Vagina (tissue), 2 donors: Measurements from ENCODE around the gene GOLT1A.

ENCODE experiments used
- POLR2A ChIP-seq, 2 donors: fragments of 450-650 bp; IDR thresholded peaks; one replicate each; pipeline ENCODE4 v1.6.1; 2017; ENCODE audit warnings: antibody characterized with exemption in 2 of 2, mild to moderate bottlenecking in 2 of 2, moderate library complexity in 2 of 2
- POLR2AphosphoS5 ChIP-seq, 2 donors: sonication (generic); formaldehyde crosslinking; IDR thresholded peaks; one replicate each; pipeline ENCODE4 v1.9.0; 2017; ENCODE audit warnings: antibody characterized with exemption in 2 of 2, mild to moderate bottlenecking in 2 of 2, low read depth in 1 of 2; ENCODE audit not compliant: insufficient read depth in 1 of 2

GRCh38 chr1:204227351-204227750 is 13.6 kb upstream of the GOLT1A start:
- TF ChIP-seq POLR2A (IDR thresholded peaks at IDR 0.05) (no peak), POLR2AphosphoS5 (IDR thresholded peaks at IDR 0.05; ENCODE audit: insufficient read depth in 1 of 2, low read depth in 1 of 2) (no peak)
